CD4-positive, alpha-beta T cell treated with Interleukin-4 for 1 hour (primary cell): Measurements from ENCODE around the gene FAHD2A.
"Not testable (repeated sequence)": the region's sequence is repeated elsewhere in the genome, so short reads cannot be mapped to it uniquely, and the experiment has no call there.

Experiments
- DNase-seq, 2 donors: peaks; one replicate each; pipeline ENCODE4 v3.0.0-alpha.2; 2020 to 2022

Gene FAHD2A

GRCh38 chr2:95442474-95443099 lies 40.1 kb downstream of the FAHD2A start:
- DNase-seq: not testable (repeated sequence)

GRCh38 chr2:95445317-95445716 lies 42.8 kb downstream of the FAHD2A start:
- DNase-seq: not testable (repeated sequence)

- not testable (repeated sequence) for DNase-seq
These were observed 60.8 kb downstream of the FAHD2A start for GRCh38 chr2:95463292-95463691.
